Endothelial cell of umbilical vein (primary cell): ENCODE results near the gene STK17A.

Experiments
- GATA2 ChIP-seq: IDR thresholded peaks from 2 replicates; pipeline ENCODE4 v1.7.0; 2011; ENCODE audit warnings: low read depth, mild to moderate bottlenecking, moderate library complexity, mixed read lengths, low read length; ENCODE audit not compliant: insufficient read length, insufficient read depth
- JUN ChIP-seq: IDR thresholded peaks from 2 replicates; pipeline ENCODE4 v1.6.1; 2011; ENCODE audit warnings: borderline replicate concordance, low read depth; ENCODE audit not compliant: insufficient read length, insufficient read depth
- POLR2A ChIP-seq: IDR thresholded peaks from 2 replicates; pipeline ENCODE4 v1.6.1; 2012; ENCODE audit warnings: low read depth, mild to moderate bottlenecking, control low read depth, low read length
- TF ChIP-seq, protein P1 (sequence below), 2 donors: IDR thresholded peaks; 1 replicate in 1 of 2; 2 replicates in 1 of 2; pipeline ENCODE4 v1.5.1; 2011; ENCODE audit warnings: low read length in 2 of 2, mild to moderate bottlenecking in 2 of 2, moderate library complexity in 2 of 2, control low read depth in 1 of 2, inconsistent platforms in 1 of 2, low read depth in 1 of 2; ENCODE audit not compliant: insufficient read depth in 1 of 2; ENCODE audit errors: extremely low read depth in 1 of 2

DNA sequence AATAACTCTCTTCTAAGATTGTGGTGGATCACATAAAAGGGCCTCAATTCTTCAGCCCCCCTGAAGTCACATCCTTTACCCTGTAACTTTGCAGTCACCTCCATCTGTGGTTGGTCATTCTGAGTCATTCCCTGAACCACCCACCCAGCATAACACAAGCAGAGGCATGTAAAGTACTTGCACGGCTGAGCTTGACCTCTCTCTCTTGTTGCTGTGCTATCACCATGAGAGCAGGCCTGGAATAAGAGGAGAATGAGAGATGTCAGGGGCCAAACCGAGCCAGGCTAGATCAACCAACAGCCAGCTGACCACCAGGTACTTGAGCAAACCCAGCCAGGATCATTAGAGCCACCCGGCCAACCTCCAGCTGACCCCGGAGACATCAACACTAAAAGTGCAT is 13.5 kb upstream of the STK17A start:
- no peak for TF ChIP-seq POLR2A
- TF ChIP-seq, protein P1, sequence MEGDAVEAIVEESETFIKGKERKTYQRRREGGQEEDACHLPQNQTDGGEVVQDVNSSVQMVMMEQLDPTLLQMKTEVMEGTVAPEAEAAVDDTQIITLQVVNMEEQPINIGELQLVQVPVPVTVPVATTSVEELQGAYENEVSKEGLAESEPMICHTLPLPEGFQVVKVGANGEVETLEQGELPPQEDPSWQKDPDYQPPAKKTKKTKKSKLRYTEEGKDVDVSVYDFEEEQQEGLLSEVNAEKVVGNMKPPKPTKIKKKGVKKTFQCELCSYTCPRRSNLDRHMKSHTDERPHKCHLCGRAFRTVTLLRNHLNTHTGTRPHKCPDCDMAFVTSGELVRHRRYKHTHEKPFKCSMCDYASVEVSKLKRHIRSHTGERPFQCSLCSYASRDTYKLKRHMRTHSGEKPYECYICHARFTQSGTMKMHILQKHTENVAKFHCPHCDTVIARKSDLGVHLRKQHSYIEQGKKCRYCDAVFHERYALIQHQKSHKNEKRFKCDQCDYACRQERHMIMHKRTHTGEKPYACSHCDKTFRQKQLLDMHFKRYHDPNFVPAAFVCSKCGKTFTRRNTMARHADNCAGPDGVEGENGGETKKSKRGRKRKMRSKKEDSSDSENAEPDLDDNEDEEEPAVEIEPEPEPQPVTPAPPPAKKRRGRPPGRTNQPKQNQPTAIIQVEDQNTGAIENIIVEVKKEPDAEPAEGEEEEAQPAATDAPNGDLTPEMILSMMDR (IDR thresholded peaks at IDR 0.05; ENCODE audit: extremely low read depth in 1 of 2, insufficient read depth in 1 of 2, low read depth in 1 of 2, low read length in 2 of 2): no peak
- no peak for TF ChIP-seq JUN
- no peak for TF ChIP-seq GATA2
